ENCODE data around the gene GAD2. TPM values are rescaled to one million over a fixed set of nuclear protein-coding genes. Genes with fewer than 3 reads are reported as not detected.

Gene GAD2
- total and polyA plus RNA-seq, 4 donors = not detected

GRCh38 chr10:26173837-26174236 lies 42.7 kb upstream of the GAD2 start:
- no peaks in the 10 kb centered on the region for H3K27me3 ChIP-seq (ENCODE audit: control insufficient read depth in 3 of 3, insufficient read depth in 3 of 3, low read length in 2 of 3)
- 83 to 85% methylated on average over 1 to 2 of the region's 2 CpGs for WGBS, 2 donors

GRCh38 chr10:26177341-26177740 lies 39.2 kb upstream of the GAD2 start:
- no peak for DNase-seq
- Histone ChIP-seq H3K27ac (ENCODE audit: low read depth in 1 of 2, low read length in 1 of 2) (no peak overlapping the region), H3K9ac (ENCODE audit: insufficient read depth in 1 of 2, low read length in 2 of 2) (no peak overlapping the region), H3K27me3 (ENCODE audit: control insufficient read depth in 3 of 3, insufficient read depth in 3 of 3, low read length in 2 of 3) (no peaks in the 10 kb centered on the region), H3K9me3 (ENCODE audit: control insufficient read depth in 4 of 4, insufficient read depth in 3 of 4, low read length in 3 of 4) (no peaks in the 10 kb centered on the region), H3K36me3 (ENCODE audit: control insufficient read depth in 4 of 4, insufficient read depth in 4 of 4, low read length in 4 of 4) (no peaks in the 10 kb centered on the region), H3K4me3 (no peak overlapping the region), H3K4me1 (ENCODE audit: control insufficient read depth in 5 of 5, insufficient read depth in 5 of 5, low read length in 5 of 5) (peaks cover 0 to 1% (median 0%) of the 10 kb centered on the region in 5 donors)
- TF ChIP-seq, protein P1, sequence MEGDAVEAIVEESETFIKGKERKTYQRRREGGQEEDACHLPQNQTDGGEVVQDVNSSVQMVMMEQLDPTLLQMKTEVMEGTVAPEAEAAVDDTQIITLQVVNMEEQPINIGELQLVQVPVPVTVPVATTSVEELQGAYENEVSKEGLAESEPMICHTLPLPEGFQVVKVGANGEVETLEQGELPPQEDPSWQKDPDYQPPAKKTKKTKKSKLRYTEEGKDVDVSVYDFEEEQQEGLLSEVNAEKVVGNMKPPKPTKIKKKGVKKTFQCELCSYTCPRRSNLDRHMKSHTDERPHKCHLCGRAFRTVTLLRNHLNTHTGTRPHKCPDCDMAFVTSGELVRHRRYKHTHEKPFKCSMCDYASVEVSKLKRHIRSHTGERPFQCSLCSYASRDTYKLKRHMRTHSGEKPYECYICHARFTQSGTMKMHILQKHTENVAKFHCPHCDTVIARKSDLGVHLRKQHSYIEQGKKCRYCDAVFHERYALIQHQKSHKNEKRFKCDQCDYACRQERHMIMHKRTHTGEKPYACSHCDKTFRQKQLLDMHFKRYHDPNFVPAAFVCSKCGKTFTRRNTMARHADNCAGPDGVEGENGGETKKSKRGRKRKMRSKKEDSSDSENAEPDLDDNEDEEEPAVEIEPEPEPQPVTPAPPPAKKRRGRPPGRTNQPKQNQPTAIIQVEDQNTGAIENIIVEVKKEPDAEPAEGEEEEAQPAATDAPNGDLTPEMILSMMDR (IDR thresholded peaks at IDR 0.05; ENCODE audit: control extremely low read depth, extremely low read depth) = no peak
- ATAC-seq (ENCODE audit: insufficient read depth, low FRiP score) = no peak
- 80 to 81% methylated on average over 4 of the region's 4 CpGs for WGBS, 2 donors

More at GRCh38 chr10:26173837-26174236, 42.7 kb upstream of the GAD2 start:
- Histone ChIP-seq H3K9ac (ENCODE audit: insufficient read depth in 1 of 2, low read length in 2 of 2) (no peak overlapping the region), H3K4me3 (no peak overlapping the region), H3K9me3 (ENCODE audit: control insufficient read depth in 4 of 4, insufficient read depth in 3 of 4, low read length in 3 of 4) (no peaks in the 10 kb centered on the region), H3K36me3 (ENCODE audit: control insufficient read depth in 4 of 4, insufficient read depth in 4 of 4, low read length in 4 of 4) (no peaks in the 10 kb centered on the region), H3K27ac (ENCODE audit: low read depth in 1 of 2, low read length in 1 of 2) (no peak overlapping the region), H3K4me1 (ENCODE audit: control insufficient read depth in 5 of 5, insufficient read depth in 5 of 5, low read length in 5 of 5) (peaks cover 0 to 1% (median 0%) of the 10 kb centered on the region in 5 donors)
- TF ChIP-seq, protein P1 (IDR thresholded peaks at IDR 0.05; ENCODE audit: control extremely low read depth, extremely low read depth) = no peak
- no peak for ATAC-seq (ENCODE audit: insufficient read depth, low FRiP score)
- no peak for DNase-seq

DNA sequence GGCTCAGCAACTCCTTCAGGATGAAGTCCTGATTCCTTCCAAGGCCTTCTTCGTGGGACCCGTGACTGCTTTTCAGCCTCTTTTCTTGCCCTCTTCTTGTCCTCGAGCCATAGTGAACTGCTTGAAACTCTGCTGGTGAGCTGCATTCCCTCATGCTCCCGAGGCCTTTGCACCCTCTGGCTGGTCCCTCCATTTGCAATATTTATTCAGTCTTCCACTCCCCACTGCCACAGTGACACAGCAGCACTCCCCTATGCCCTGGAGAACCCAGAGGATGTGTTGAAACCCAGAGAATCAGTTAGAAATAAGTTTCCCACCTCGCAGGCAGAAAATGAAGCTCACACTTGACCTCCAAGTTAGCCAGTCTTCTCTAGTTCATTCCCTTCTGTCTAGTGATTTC lies 22.3 kb upstream of the GAD2 start:
- WGBS, 2 donors = 71 to 84% methylated on average over 5 of the region's 5 CpGs
- TF ChIP-seq, protein P1 (IDR thresholded peaks at IDR 0.05; ENCODE audit: control extremely low read depth, extremely low read depth) = no peak
- DNase-seq (no peak), ATAC-seq (ENCODE audit: insufficient read depth, low FRiP score) (no peak)
- Histone ChIP-seq H3K27me3 (ENCODE audit: control insufficient read depth in 3 of 3, insufficient read depth in 3 of 3, low read length in 2 of 3) (no peaks in the 10 kb centered on the region), H3K4me1 (ENCODE audit: control insufficient read depth in 5 of 5, insufficient read depth in 5 of 5, low read length in 5 of 5) (no peaks in the 10 kb centered on the region), H3K36me3 (ENCODE audit: control insufficient read depth in 4 of 4, insufficient read depth in 4 of 4, low read length in 4 of 4) (no peaks in the 10 kb centered on the region), H3K4me3 (no peak overlapping the region), H3K9ac (ENCODE audit: insufficient read depth in 1 of 2, low read length in 2 of 2) (no peak overlapping the region), H3K27ac (ENCODE audit: low read depth in 1 of 2, low read length in 1 of 2) (no peak overlapping the region), H3K9me3 (ENCODE audit: control insufficient read depth in 4 of 4, insufficient read depth in 3 of 4, low read length in 3 of 4) (no peaks in the 10 kb centered on the region)

DNA sequence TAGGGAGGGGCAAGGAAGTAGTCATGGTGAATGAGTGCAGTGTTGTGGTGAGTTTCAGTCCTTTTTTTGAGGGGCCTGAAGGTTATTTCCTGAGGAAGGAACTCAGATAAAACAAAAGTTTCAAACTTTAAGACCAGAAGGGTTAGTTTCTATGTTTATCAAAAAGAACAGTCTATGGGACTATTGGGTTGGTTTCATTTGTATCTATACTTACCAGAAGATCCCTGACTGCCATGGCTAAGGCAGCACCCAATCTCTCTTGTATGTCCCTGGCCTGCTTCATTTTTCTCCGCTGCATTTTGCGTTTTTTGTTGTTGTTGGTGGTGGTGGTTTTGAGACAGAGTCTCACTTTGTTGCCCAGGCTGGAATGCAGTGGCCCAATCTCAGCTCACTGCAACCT lies 19.3 kb upstream of the GAD2 start:
- Histone ChIP-seq H3K9ac (ENCODE audit: insufficient read depth in 1 of 2, low read length in 2 of 2) (no peak overlapping the region), H3K9me3 (ENCODE audit: control insufficient read depth in 4 of 4, insufficient read depth in 3 of 4, low read length in 3 of 4) (no peaks in the 10 kb centered on the region), H3K4me1 (ENCODE audit: control insufficient read depth in 5 of 5, insufficient read depth in 5 of 5, low read length in 5 of 5) (no peaks in the 10 kb centered on the region), H3K27me3 (ENCODE audit: control insufficient read depth in 3 of 3, insufficient read depth in 3 of 3, low read length in 2 of 3) (no peaks in the 10 kb centered on the region), H3K27ac (ENCODE audit: low read depth in 1 of 2, low read length in 1 of 2) (no peak overlapping the region), H3K36me3 (ENCODE audit: control insufficient read depth in 4 of 4, insufficient read depth in 4 of 4, low read length in 4 of 4) (no peaks in the 10 kb centered on the region), H3K4me3 (no peak overlapping the region)
- 91 to 100% methylated on average over 2 of the region's 2 CpGs for WGBS, 2 donors
- DNase-seq (no peak), ATAC-seq (ENCODE audit: insufficient read depth, low FRiP score) (no peak)
- TF ChIP-seq, protein P1 (IDR thresholded peaks at IDR 0.05; ENCODE audit: control extremely low read depth, extremely low read depth) = no peak

Data from lung (tissue), 12 donors.